ENCODE data around the gene PLEKHA6.

- TF ChIP-seq POLR2A (IDR thresholded peaks at IDR 0.05) (no peak), POLR2AphosphoS5 (IDR thresholded peaks at IDR 0.05) (no peak), CTCF (IDR thresholded peaks at IDR 0.05) (no peak), EP300 (IDR thresholded peaks at IDR 0.05) (no peak)
These were observed 102.3 kb downstream of the PLEKHA6 start for GRCh38 chr1:204257446-204257845.
